HG03060 (cell line): ENCODE data around the gene GABPA.

Experiments
- ATAC-seq: cut with Tn5 transposase; IDR thresholded peaks from one replicate; pipeline ENCODE4 v1.9.1; 2021; ENCODE audit warnings: low read depth, moderate number of reproducible peaks; ENCODE audit not compliant: unreplicated experiment

Gene GABPA

GRCh38 chr21:25801217-25802014 is 66.6 kb downstream of the GABPA start:
- ATAC-seq: peak; percentile 96

- no peak for ATAC-seq
Observed at GRCh38 chr21:25806060-25806459, 71.3 kb downstream of the GABPA start.

- no peak for ATAC-seq
Observed at GRCh38 chr21:25807191-25807590, 72.4 kb downstream of the GABPA start.

GRCh38 chr21:25809013-25809412 is 74.2 kb downstream of the GABPA start:
- ATAC-seq: no peak

GRCh38 chr21:25811186-25811585 is 76.4 kb downstream of the GABPA start:
- ATAC-seq: no peak

- ATAC-seq: no peak
Observed at GRCh38 chr21:25813917-25814316, 79.1 kb downstream of the GABPA start.

- no peak for ATAC-seq
Observed at GRCh38 chr21:25818121-25818520, 83.3 kb downstream of the GABPA start.

GRCh38 chr21:25818551-25818950 is 83.8 kb downstream of the GABPA start:
- no peak for ATAC-seq
